ENCODE data around the gene VGF.

VGF gene

GRCh38 chr7:101166909-101167644, 1.7 kb upstream of the VGF start:
- in situ Hi-C loops (cut with HindIII; ENCODE audit: low sequenced_read_pairs), result no loop called here

- in situ Hi-C loops (cut with HindIII; ENCODE audit: low sequenced_read_pairs), result no loop called here
Measured at GRCh38 chr7:101166648-101166908, 1.2 kb upstream of the VGF start.

- in situ Hi-C loops (cut with HindIII; ENCODE audit: low sequenced_read_pairs), result no loop called here
Measured at GRCh38 chr7:101165958-101166647, 734 bp upstream of the VGF start.

DNA sequence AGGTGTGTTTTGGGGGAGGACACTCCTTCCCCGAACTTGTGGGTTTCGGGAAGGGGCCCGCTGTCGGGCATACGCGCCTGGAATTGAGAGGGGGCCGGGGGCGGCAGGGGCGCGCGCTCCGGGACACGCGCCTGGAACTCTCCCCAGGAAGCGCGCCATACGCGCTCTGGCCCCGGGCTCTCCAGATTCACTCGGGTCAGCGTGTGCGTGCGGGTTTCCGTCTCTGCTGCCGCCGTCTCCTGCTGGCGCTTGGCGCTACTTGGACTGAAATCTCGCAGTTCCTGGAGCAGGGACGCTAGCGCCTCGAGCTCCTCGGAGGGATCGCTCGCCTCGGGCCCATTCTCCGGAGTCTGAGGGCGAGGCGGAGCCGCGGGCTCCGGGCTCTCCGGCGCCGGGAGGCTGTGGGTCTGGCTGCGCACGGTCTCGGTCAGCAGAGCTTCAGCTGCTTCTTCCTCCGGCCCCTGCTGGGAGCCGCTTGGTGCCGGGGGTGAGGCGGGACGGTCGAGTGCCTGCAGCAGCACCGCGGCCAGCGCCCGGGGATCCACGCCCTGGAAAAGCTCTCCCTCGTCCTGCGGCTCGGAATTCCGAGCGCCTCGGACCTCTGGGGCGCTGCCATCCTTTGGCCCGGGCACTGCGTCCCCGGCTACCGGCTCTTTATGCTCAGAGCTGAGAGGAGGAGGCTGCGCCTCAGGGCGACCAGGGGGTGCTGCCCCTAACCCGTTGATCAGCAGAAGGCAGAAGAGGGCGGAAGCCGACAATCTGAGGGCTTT, 1.1 kb downstream of the VGF start:
- in situ Hi-C loops (cut with HindIII; ENCODE audit: low sequenced_read_pairs), result no loop called here

- in situ Hi-C loops (cut with HindIII; ENCODE audit: low sequenced_read_pairs), result no loop called here
Measured at GRCh38 chr7:101163279-101164070, 1.9 kb downstream of the VGF start.

- in situ Hi-C loops (cut with HindIII; ENCODE audit: low sequenced_read_pairs), result no loop called here
Measured at GRCh38 chr7:101162551-101163278, 2.7 kb downstream of the VGF start.

GRCh38 chr7:101161692-101162471, 3.5 kb downstream of the VGF start:
- in situ Hi-C loops (cut with HindIII; ENCODE audit: low sequenced_read_pairs), result no loop called here

DNA sequence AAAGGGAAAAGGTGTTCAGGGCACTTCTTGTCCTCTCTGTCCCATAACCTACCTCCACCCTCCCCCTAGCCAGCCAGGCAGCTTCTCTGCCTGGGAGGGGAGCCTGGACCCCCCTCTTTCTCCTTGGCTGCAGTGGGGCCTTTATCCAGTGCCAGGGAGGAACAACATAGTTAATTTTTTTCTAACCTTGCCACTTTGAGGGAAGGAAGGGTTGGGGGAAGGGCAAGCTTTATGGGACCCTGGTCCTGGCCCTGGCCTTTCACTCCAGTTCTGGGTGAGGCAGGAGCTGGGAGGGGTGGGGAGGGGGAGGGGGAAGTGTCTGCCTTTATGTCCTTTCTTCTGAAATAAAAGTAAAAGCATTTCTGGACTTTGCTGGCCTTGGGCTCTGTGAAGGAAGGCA, 4.5 kb downstream of the VGF start:
- in situ Hi-C loops (cut with HindIII; ENCODE audit: low sequenced_read_pairs), result no loop called here

GRCh38 chr7:101159696-101160674, 5.4 kb downstream of the VGF start:
- in situ Hi-C loops (cut with HindIII; ENCODE audit: low sequenced_read_pairs), result no loop called here

DNA sequence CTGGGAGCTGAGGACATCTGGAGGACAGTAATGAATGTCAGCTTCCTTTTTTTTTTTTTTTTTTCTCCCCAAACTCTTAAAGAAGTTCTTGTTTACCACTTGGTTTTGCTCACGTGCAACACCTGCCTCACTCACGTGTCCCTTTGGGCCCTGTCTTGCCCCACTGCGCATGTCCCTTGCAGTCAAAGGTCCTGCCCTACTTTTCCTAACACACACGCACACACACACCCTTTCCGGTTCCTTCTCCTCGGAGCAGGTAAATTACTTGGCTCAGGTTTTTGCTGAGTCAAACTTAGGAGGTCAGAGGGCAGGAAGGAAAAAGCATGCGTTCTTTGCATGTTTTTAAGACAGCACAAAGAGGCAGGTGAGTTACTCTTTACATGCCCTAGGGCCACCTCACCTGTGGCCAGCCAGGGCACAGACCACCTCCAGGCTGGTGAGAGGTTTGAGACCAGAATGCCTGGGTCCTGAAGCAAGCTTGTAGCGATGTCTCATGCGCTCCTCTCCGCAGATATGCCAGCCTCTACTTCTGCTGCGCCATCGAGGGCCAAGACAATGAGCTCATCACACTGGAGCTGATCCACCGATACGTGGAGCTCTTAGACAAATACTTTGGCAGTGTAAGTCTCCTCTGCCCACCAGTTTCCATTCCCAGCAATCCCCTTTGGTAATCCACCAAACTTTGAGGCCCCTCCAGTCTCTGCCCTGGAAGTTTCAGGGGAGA, 8.3 kb downstream of the VGF start:
- in situ Hi-C loops (cut with HindIII; ENCODE audit: low sequenced_read_pairs), result no loop called here

DNA sequence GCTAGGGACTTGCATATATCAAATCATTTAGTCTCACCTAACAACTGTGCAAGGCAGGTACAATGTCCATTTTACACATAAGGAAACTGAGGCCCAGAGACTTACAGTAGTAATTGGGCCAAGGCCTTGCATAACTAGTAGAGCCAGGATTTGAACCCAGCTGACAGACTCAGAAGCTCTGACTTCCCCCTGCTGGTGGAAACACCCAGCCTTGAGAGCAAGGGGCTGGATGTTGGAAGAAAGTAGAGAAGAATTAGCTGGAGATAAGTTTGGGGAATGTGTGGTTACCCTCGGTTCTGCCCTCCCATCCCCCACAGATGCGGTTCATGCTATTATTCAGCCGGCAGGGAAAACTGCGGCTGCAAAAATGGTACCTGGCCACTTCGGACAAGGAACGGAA, 9.1 kb downstream of the VGF start:
- in situ Hi-C loops (cut with HindIII; ENCODE audit: low sequenced_read_pairs), result no loop called here

DNA sequence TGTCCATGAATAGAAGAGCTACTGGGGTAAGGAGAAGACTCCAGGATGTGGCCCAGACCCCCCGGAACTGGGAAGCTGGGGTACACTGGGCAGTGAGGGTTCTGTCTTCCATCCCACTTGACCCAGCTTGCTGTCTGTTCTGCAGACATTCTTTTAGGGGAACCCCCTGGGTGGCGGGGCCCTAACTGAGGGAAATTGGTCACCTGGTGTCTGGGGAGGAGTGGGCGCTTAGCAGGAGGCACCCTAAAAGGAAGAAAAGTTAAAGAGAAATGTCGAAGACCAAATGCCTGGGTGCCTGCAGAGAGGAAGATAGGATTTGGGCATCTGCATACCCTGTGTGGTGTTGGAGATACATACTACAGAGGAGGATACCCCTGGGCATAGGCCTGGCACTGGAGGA, 10.1 kb downstream of the VGF start:
- in situ Hi-C loops (cut with HindIII; ENCODE audit: low sequenced_read_pairs), result no loop called here

DNA sequence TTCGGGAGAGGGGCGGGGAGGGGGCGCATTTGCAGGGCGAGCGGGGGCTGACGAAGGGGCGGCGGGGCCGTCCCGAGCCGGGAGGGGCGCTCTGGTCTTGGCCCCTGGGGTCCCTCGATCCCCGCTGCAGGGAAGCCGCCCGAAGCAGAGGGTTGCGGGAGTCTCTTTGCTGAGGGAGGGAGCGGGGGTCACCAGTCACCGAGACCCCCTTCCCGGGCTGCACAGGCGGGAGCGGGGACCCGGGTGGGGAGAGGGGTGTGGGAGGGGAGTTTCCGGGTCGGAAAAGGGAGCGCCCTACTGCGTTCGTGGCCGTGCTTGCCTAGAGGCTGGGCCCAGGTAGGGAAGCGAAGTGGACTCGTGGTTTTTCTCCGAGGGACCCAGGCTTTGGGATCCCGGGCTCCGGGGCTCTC, 10.7 kb downstream of the VGF start:
- in situ Hi-C loops (cut with HindIII; ENCODE audit: low sequenced_read_pairs), result no loop called here

- in situ Hi-C loops (cut with HindIII; ENCODE audit: low sequenced_read_pairs), result no loop called here
Measured at GRCh38 chr7:101153969-101154692, 11.2 kb downstream of the VGF start, which contains the start of gene AP1S1. AP1S1 (plus strand) TSS chr7:101154476; CDS start chr7:101154515, 39 bp downstream.

DNA sequence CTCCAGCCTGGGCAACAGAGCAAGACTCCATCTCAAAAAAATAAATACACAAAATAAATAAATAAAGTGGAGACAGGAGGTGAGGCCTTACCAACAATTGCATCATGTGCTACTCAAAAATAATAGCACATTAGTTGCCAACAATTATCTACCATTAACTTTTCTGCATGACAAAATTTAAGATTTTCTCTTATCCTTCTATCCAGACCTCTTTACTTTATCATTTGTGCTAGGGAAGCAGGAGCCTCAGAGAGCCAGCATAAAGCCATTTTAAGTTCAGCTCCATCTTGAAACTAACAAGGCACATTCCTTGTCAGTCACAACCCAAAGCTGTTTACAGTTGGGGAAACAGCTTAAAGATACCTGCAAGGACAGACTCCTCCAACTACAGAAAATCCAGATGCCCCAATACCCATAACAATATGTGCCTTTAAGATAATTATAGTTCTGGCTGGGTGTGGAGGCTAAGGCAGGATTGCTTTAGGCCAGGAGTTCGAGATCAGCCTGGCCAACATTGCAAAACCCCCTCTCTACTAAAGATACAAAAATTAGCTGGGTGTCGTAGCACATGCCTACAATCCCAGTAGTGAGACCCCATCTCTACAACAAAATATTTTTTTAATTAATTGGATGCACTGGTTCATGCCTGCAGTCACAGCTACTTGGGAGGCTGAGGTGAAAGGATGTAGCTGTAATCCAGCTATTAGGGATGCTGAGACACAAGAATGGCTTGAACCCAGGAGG, 13.3 kb downstream of the VGF start:
- in situ Hi-C loops (cut with HindIII; ENCODE audit: low sequenced_read_pairs), result no loop called here

- in situ Hi-C loops (cut with HindIII; ENCODE audit: low sequenced_read_pairs), result no loop called here
Measured at GRCh38 chr7:101140746-101141382, 24.5 kb downstream of the VGF start.

All from DLD1 (cell line).